ENCODE data around the gene EPB41L5. TPM values are rescaled to one million over a fixed set of nuclear protein-coding genes. Genes with fewer than 3 reads are reported as not detected.

The EPB41L5 gene
- total and polyA plus RNA-seq, 9 donors: 9.3 to 39.5 (median 27.1) TPM

DNA sequence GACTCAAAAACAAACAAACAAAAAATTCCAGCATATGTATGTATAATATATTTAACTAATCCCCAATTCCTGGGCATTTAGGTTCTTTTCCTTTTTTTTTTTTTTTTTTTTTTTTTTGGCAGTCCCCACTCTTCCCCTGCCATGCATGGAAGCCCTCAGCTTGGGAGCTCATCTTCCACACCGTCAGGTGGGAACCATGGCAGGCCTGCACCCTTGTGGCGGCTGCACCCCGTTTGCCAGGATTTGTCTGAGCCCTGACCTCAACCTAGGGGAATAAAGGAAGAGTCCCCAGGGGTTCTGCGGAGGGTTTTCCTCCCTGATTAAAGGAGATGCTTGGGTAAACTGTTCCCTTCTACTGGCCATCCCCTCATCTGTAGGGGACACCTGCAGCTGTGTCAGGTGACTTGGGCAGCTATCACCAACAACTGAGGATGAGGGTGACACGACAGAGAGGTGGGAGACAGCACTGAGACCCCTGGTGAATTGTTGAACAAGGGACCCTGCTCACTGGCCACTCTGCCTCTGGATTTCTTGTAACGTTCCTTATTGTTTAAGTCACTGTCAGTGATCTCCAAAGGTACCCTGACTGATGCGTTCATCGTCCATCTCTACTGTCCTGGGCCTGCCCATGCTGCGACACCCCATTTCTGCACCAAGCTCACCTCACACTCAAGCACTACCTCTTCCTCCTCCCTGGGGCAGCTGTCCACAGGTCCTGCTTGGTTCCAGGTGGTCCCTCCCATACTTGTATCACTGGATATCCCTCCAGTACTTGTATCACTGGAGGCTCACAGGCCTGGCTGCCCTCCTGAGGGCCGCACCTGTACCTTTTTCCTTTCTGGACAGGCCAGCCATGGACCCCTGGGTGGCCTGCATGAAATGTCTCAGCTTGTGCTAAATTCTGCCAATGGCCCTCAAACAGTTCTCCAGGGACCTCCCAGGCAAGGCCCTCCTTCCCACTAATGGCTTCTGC, 195.8 kb downstream of the EPB41L5 start:
- Histone ChIP-seq H3K4me3 (no peak overlapping the region), H3K27me3 (no peaks in the 10 kb centered on the region), H3K9me3 (no peaks in the 10 kb centered on the region), H3K4me1 (ENCODE audit: insufficient read depth) (no peaks in the 10 kb centered on the region), H3K36me3 (no peaks in the 10 kb centered on the region), H3K27ac (no peak overlapping the region)
- intact Hi-C loops (cut with DNase I): no loop called here
- 90 to 96% (median 94%) methylated on average over 10 of the region's 10 CpGs for WGBS, 3 donors
- TF ChIP-seq POLR2A (IDR thresholded peaks at IDR 0.05): no peak
- no peak for TF ChIP-seq EP300 (IDR thresholded peaks at IDR 0.05)
- TF ChIP-seq, protein P1, sequence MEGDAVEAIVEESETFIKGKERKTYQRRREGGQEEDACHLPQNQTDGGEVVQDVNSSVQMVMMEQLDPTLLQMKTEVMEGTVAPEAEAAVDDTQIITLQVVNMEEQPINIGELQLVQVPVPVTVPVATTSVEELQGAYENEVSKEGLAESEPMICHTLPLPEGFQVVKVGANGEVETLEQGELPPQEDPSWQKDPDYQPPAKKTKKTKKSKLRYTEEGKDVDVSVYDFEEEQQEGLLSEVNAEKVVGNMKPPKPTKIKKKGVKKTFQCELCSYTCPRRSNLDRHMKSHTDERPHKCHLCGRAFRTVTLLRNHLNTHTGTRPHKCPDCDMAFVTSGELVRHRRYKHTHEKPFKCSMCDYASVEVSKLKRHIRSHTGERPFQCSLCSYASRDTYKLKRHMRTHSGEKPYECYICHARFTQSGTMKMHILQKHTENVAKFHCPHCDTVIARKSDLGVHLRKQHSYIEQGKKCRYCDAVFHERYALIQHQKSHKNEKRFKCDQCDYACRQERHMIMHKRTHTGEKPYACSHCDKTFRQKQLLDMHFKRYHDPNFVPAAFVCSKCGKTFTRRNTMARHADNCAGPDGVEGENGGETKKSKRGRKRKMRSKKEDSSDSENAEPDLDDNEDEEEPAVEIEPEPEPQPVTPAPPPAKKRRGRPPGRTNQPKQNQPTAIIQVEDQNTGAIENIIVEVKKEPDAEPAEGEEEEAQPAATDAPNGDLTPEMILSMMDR (IDR thresholded peaks at IDR 0.05): no peak
- no peak for DNase-seq

DNA sequence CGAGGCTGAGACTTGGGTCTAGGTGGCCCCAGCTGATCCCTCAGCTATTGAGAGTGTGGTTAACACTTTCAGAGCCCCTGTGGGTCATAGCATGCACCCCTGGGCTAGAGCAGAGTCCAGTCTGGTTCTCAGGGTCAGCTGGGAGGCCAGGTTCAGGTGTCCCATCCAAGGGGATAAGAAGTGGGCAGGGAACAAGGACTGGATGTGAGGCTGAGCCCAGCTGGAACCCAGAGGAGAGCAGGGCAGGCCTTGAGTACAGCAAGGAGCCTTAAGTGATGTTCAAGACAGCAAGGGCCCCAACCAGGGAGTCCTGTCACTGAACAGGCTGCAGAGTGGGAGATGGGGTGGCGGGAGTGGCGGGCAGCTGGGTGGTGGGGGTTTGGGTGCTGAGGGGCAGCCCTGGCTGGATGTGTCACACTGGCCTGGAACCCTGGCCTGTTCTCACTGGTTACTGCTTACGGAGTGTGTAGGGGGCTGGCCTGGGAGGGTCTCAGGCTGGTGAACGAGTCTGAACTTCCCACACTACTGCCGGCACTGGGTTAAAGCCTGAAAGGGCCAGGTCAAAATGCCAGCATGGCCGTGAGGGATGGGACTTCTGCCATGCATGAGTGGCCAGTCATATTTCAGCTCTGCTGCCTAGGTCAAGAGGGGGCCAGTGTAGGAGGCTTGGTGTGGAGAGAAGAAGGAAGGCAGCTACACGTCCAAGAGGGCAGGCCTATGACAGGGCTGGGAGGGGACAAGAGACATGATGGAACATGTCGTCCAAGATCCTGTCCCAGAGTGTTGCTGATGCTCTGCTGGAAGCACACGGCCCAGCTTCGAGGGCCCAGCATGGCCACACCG, 196.8 kb downstream of the EPB41L5 start:
- Histone ChIP-seq H3K27ac (no peak overlapping the region), H3K27me3 (no peaks in the 10 kb centered on the region), H3K36me3 (no peaks in the 10 kb centered on the region), H3K9me3 (no peaks in the 10 kb centered on the region), H3K4me3 (no peak overlapping the region), H3K4me1 (ENCODE audit: insufficient read depth) (no peaks in the 10 kb centered on the region)
- no peak for DNase-seq
- TF ChIP-seq, protein P1 (IDR thresholded peaks at IDR 0.05): no peak
- TF ChIP-seq EP300 (IDR thresholded peaks at IDR 0.05): no peak
- TF ChIP-seq POLR2A (IDR thresholded peaks at IDR 0.05): no peak
- intact Hi-C loops (cut with DNase I): no loop called here
- WGBS, 3 donors: 79 to 85% (median 84%) methylated on average over 12 of the region's 12 CpGs

DNA sequence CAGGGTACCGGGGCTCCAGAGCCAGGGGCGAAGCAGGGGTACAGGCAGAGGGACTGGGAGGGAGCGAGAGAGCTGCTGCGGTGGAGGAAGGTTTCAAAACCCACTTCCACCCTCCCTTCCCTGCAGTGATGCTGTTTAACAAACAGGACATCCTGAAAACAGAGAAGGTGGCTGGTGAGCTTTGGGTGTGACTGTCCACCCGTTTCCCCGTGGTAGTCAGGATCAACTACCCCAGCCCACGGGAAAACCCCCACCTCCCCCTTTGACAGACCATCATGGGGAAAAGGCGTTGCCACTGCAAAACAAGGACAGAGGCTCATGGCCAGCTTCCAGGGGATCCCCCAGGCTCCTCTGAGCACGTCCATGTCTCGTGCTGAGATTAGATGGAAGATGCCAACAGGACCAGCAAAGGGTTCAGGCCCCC, 197.4 kb downstream of the EPB41L5 start:
- no peak for TF ChIP-seq EP300 (IDR thresholded peaks at IDR 0.05)
- TF ChIP-seq, protein P1 (IDR thresholded peaks at IDR 0.05): no peak
- no peak for TF ChIP-seq POLR2A (IDR thresholded peaks at IDR 0.05)
- H3K4me1 ChIP-seq (ENCODE audit: insufficient read depth): no peaks in the 10 kb centered on the region
- no peak for DNase-seq
- no peaks in the 10 kb centered on the region for H3K27me3 ChIP-seq
- H3K36me3 ChIP-seq: no peaks in the 10 kb centered on the region
- H3K27ac ChIP-seq: no peak overlapping the region
- H3K4me3 ChIP-seq: no peak overlapping the region
- intact Hi-C loops (cut with DNase I): no loop called here
- 71 to 81% (median 73%) methylated on average over 10 of the region's 10 CpGs for WGBS, 3 donors
- H3K9me3 ChIP-seq: no peaks in the 10 kb centered on the region

DNA sequence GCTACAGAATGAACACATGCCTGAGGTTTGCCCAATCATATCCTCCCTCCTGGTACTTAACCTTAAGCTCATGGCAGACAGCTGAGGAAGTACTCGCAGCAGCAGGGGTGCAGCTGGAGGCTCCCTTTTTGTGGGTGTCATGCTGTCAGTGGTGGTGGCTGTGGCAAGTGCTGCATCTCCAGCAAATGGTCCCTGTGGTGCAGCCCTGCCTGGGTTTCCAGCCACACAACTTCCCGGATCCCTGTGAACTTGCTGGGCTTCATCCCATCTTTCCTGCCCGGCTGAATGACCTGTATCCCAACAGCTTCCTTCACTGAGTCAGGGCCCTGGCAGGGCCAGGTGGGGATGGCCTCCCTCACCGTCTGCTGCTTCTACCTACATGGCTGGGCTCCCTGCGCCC, 205.3 kb downstream of the EPB41L5 start:
- DNase-seq: no peak
- intact Hi-C loops (cut with DNase I): no loop called here
- H3K4me3 ChIP-seq: no peak overlapping the region
- no peak for TF ChIP-seq EP300 (IDR thresholded peaks at IDR 0.05)
- TF ChIP-seq, protein P1 (IDR thresholded peaks at IDR 0.05): no peak
- no peak for TF ChIP-seq POLR2A (IDR thresholded peaks at IDR 0.05)
- no peaks in the 10 kb centered on the region for H3K4me1 ChIP-seq (ENCODE audit: insufficient read depth)
- H3K36me3 ChIP-seq: no peaks in the 10 kb centered on the region
- no peaks in the 10 kb centered on the region for H3K9me3 ChIP-seq
- no peaks in the 10 kb centered on the region for H3K27me3 ChIP-seq
- no peak overlapping the region for H3K27ac ChIP-seq
- 87 to 97% (median 94%) methylated on average over 5 of the region's 5 CpGs for WGBS, 3 donors

Data from ovary (tissue), 9 donors.